A673 (cell line): Measurements from ENCODE around the gene OR6K3.

ENCODE experiments used
- EZH2 ChIP-seq: fragments of 200-600 bp; sonication (generic); IDR thresholded peaks from 2 replicates; pipeline ENCODE4 v1.6.1; 2017; ENCODE audit warnings: borderline replicate concordance, low read depth, mild to moderate bottlenecking, mixed read lengths, antibody characterized with exemption, low read length; ENCODE audit not compliant: poor library complexity, severe bottlenecking
- TF ChIP-seq, protein P1 (sequence below): fragments of 300-800, 200-600 bp; sonication (generic); conservative IDR thresholded peaks from 2 replicates; pipeline ENCODE4 v1.5.1; 2017; ENCODE audit warnings: low read depth, mild to moderate bottlenecking, antibody characterized with exemption, low read length, moderate library complexity, mixed read lengths

DNA sequence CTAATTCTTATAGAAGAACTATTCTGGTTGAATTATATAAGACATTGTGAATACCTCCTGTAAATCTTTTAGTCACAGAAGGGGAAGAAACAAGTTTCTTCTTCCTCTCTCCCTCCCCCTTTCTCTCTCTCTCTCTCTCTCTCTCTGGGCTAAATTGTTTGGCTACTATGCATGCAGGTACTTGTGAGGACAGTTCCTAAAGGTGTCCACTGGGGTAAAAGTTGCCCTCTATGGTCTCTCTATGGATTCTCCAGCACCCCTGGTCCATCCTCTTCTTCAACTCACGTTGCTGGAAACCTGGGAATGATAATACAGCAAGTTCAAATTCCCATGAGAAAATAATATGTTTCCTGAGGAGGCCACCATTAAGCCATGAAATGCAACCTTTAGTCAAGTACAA lies 5.8 kb downstream of the OR6K3 start:
- TF ChIP-seq, protein P1, sequence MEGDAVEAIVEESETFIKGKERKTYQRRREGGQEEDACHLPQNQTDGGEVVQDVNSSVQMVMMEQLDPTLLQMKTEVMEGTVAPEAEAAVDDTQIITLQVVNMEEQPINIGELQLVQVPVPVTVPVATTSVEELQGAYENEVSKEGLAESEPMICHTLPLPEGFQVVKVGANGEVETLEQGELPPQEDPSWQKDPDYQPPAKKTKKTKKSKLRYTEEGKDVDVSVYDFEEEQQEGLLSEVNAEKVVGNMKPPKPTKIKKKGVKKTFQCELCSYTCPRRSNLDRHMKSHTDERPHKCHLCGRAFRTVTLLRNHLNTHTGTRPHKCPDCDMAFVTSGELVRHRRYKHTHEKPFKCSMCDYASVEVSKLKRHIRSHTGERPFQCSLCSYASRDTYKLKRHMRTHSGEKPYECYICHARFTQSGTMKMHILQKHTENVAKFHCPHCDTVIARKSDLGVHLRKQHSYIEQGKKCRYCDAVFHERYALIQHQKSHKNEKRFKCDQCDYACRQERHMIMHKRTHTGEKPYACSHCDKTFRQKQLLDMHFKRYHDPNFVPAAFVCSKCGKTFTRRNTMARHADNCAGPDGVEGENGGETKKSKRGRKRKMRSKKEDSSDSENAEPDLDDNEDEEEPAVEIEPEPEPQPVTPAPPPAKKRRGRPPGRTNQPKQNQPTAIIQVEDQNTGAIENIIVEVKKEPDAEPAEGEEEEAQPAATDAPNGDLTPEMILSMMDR: no peak
- no peak for TF ChIP-seq EZH2
